GM19238 (cell line): Measurements from ENCODE around the gene PYURF.
"Not testable (repeated sequence)": the region's sequence is repeated elsewhere in the genome, so short reads cannot be mapped to it uniquely, and the experiment has no call there.

ENCODE experiments used
- DNase-seq: peaks from one replicate; pipeline ENCODE4 v3.0.0; 2011; ENCODE audit warnings: low spot score; ENCODE audit not compliant: insufficient read length

The PYURF gene, protein sequence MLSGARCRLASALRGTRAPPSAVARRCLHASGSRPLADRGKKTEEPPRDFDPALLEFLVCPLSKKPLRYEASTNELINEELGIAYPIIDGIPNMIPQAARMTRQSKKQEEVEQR

DNA sequence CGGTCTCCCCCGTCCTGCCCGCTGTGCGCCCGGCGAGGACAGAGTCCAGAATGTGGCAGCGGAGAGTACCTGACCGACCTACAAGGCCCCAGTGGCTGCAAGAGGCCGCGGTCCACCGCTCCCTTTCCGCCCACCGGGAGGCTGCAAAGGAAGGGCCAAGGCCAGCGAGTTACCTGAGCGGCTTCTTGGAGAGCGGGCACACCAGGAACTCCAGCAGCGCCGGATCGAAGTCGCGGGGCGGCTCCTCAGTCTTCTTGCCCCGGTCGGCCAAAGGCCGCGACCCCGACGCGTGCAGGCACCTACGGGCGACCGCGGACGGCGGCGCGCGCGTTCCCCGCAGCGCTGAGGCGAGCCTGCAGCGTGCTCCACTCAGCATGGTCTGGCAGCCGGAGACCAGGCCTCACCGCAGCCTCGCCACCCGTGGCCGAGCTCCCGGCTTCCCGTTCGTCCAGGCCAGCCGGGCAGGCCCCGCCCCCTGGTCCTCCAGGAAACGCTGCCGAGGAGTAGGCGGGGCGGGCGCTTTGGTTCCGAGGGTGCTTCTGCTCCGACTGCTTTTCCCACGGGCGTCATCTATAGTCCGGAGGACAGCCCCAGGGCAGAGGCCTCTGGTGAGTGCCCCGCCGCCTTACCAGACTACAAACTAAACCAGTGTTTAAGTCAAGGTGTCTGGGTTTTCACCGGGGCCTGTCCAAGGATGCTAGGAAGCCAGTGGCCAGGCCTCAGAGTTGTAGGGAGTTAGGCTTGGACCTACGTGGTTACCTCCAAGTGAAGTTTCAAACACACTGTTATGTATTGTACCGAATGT, at the start of gene PYURF:
Gene PYURF (minus strand): TSS at position 452 of the 805 bp plus-strand sequence. CDS start 76 bp downstream, at position 376.
- peak; percentile 67 for DNase-seq

GRCh38 chr4:88570001-88570400, 46.4 kb upstream of the PYURF start:
- no peak for DNase-seq

DNA sequence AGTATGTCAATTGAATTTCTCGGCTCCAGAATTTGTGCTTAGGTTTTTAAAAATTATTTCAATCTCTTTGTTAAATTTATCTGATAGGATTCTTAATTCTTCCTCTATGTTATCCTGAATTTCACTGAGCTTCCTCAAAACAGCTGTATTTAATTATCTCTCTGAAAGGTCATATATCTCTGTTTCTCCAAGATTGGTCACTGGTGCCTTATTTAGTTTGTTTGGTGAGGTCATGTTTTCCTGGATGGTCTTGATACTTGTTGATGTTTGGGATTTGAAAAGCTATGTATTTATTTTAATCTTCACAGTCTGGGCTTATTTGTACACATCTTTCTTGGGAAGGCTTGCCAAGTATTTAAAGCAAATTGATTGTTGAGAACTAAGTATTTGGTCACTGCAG, 44.0 kb upstream of the PYURF start:
- DNase-seq: no peak

DNA sequence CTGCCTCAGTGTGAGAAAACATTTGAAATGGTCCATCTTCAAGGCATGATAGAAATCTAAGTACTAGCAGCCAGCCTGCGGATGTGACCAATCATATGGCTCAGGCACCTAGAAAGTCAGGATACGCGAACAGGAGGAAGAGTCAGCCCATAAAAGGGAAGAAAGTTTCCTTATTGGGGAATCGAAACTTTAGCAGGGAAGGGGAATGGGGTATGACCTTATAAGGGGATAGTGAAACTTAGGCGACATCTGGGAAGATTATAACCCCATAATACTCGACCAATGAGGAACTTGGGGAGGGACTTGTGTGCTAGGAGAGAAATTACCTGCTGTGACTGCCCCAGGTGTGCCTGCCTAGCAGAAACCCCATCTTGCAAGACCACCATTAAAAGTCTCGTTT, 26.2 kb upstream of the PYURF start:
- no peak for DNase-seq

DNA sequence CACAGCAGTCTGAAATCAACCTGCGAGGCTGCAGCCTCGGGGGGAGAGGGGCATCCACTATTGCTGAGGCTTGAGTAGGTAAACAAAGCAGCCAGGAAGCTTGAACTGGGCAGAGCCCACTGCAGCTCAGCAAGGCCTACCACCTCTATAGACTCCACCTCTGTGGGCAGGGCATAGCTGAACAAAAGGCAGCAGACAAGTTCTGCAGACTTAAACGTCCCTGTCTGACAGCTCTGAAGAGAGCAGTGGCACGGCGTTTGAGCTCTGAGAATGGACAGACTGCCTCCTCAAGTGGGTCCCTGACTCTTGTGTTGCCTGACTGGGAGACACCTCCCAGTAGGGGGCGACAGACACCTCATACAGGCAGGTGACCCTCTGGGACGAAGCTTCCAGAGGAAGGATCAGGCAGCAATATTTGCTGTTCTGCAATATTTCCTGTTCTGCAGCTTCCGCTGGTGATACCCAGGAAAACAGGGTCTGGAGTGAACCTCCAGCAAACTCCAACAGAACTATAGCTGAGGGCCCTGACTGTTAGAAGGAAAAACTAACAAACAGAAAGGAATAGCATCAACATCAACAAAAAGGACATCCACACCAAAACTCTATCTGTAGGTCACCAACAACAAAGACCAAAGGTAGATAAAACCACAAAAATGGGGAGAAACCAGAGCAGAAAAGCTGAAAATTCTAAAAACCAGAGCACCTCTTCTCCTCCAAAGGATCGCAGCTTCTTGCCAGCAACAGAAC, 15.9 kb upstream of the PYURF start:
- not testable (repeated sequence) for DNase-seq

DNA sequence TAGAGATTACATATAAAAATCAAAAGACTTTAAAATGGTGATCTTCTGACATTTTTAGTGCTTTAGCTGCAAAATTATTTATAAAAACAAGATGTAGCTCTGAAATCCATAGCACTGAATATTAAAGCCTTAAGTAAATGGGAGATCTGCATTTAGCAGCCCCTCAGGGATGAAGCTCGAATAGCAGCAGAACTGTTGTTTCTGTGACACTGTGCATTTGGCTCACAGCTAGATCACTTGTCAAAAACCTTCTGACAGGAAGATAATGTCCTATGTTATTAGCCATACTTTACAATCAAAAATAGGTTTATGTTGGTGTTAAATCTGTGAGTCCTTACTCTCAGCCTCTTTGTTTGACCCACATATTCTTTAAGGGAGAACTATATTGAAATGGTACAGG, 14.1 kb upstream of the PYURF start:
- DNase-seq: no peak

DNA sequence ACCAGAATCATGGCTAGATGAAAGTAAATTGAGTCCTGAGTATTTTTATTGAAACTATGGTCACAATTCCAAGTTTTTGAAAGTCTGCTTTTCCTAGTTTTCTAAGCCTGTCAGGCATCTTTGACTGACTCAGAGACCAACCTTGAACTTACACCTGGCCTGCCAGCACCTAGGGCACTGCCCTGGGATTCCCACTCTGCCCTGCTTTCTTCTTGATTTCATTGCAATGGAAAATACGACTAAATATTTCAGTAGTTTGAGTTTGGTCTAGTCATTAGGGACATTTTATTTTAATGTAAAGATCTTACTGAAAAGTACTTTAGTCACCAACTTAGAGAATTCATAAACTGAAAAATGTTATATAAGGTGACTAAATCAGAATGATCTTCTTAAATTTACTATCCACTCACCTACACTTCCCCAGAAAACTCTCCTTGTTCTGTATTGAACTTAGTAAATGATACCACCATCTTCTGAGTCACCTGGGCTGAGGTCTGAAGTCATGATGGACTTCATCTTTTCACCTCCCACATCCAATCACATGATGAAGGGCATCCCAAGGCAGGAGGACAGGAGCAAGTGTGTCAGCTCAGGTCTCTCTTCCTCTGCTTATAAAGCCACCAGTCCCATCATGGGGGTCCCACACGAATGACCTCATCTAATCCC, 11.6 kb upstream of the PYURF start:
- no peak for DNase-seq

DNA sequence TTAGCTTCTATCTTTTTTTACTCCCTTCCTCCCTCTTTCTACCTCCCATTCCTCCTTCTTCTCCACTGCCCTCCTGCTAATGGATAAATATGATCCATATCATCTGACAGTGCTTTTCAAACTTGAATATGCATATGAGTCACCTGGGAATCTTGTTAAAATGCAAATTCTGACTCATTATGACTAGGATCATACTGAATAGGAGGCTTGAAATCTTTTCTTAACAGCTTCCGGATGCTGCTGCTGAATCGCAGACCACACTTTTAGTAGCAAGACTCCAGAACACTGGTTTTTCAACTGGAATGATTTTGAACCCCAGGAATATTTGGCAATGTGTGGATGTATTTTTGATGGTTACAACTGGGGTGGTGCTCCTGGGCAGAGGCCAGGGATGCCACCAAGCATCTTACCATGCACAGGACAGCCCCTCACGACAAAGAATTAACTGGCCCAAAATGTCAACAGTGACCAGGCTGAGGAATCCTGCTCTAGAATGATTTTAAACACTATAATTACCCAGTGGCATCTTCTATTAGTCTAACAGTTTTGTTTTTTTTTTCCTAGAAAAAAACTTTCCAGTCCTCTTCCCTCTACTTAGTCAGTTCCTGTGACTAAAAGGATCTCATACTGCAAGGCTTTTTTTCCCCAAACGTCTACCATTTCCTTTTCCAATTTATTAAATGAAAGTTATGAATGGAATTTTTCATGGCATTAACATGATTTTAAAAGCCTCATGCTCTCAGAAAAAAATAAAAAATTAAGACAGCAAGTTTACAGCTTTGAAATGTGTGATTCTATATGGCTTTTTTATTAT, 10.6 kb upstream of the PYURF start:
- no peak for DNase-seq

DNA sequence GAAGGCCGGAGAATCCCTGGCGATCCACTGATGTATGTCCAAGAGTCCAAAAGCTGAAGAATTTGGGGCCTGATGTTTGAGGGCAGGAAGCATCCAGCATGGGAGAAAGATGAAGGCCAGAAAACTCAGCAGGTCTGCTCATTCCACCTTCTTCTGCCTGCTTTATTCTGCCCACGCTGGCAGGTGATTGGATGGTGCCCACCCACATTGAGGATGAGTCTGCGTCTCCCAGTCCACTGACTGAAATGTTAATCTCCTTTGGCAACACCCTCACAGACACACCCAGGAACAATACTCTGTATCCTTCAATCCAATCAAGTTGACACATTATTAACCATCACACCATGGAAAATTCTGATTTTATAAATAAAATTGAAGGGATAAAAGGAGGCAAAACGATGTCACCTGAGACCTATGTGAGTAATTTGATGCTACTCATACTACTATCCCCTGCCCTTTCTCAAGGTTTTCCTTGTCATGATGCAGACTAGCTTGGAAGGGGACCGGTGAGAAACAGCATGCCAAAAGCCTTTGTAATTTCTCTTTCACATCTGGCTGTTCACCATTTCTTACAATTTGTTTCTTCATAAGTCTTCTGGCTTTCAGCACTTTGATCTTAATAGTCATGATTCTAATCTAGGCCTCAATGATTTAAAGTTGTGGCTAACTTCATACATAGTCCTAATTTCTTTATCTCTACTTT, 9.7 kb upstream of the PYURF start:
- no peak for DNase-seq

GRCh38 chr4:88531549-88531948, 8.0 kb upstream of the PYURF start:
- no peak for DNase-seq

- DNase-seq: no peak
Observed at GRCh38 chr4:88528861-88529260, 5.3 kb upstream of the PYURF start.

GRCh38 chr4:88527787-88528186, 4.2 kb upstream of the PYURF start:
- DNase-seq: no peak

- no peak for DNase-seq
Observed at GRCh38 chr4:88526221-88526815, 2.7 kb upstream of the PYURF start.

GRCh38 chr4:88524171-88524570, 595 bp upstream of the PYURF start:
- no peak for DNase-seq

- DNase-seq: no peak
Observed at GRCh38 chr4:88522702-88523324, 763 bp downstream of the PYURF start.

GRCh38 chr4:88518911-88519310, 4.7 kb downstream of the PYURF start:
- no peak for DNase-seq

DNA sequence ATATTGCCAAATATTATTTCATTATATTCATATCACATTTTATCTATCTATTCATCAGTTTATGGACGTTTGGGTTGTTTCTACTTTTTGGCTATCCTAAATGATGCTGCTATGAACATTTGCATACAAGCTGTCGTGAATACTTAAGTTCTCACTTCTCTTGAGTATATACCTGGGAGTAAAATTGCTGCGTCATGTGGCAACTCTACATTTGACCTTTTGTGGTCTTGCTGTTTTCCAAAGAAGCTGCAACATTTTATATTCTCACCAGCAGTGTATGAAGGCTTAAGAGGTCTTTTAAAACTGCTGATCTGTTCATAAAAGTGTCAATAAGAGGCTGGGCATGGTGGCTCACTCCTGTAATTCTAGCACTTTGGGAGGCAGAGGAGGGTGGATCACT, 5.8 kb downstream of the PYURF start:
- no peak for DNase-seq

DNA sequence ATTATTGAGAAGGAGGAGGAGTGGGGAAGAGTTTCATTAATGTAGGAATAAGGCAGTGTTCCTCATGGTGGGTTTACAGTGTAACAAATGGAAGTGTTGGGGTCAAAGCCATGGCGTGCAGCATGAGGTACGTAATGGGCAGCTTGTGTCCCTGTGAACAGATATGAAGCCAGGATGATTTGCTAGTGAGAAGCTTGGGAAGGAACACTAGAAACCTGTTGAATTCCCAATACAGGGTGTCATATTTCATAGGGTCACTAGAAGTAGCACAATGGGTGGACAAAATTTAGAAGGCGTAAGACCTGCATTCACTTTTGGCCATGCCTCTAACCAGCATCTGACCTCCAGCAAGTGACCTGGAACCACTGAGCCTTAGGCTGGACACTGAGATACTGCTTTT, 6.8 kb downstream of the PYURF start:
- DNase-seq: no peak
